Mesenchymal stem cell (in vitro differentiated cells and primary cell): Measurements from ENCODE around the gene SIAH3.

ENCODE experiments used
- DNase-seq: peaks from one replicate; pipeline ENCODE4 v3.0.0-alpha.2; 2013
- H2AFZ ChIP-seq: one replicate; pipeline ENCODE4 v1.6.1; 2013; ENCODE audit warnings: low read depth, mild to moderate bottlenecking, control low read depth, inconsistent platforms, low read length, moderate library complexity
- H2AK5ac ChIP-seq: 2 replicates; pipeline ENCODE4 v1.6.1; 2013; ENCODE audit warnings: low read length, moderate library complexity, mild to moderate bottlenecking, inconsistent platforms; ENCODE audit not compliant: severe bottlenecking
- H2BK120ac ChIP-seq: one replicate; pipeline ENCODE4 v1.6.1; 2013; ENCODE audit warnings: low read depth, mild to moderate bottlenecking, inconsistent platforms, low read length, moderate library complexity
- H2BK12ac ChIP-seq, 2 experiments: one replicate each; pipeline ENCODE4 v1.6.1; 2013; ENCODE audit warnings: inconsistent platforms in 2 of 2, low read length in 2 of 2, mild to moderate bottlenecking in 2 of 2, moderate library complexity in 2 of 2, control low read depth in 1 of 2
- H2BK15ac ChIP-seq: one replicate; pipeline ENCODE4 v1.6.1; 2013; ENCODE audit warnings: mild to moderate bottlenecking, low read depth, inconsistent platforms; ENCODE audit not compliant: poor library complexity, severe bottlenecking
- H2BK5ac ChIP-seq: 2 replicates; pipeline ENCODE4 v1.6.1; 2013; ENCODE audit warnings: low read depth, mild to moderate bottlenecking, low read length, control low read depth, inconsistent platforms; ENCODE audit not compliant: poor library complexity, severe bottlenecking
- H3K14ac ChIP-seq, 2 experiments: one replicate each; pipeline ENCODE4 v1.6.1; 2013; ENCODE audit warnings: inconsistent platforms in 2 of 2, low read length in 2 of 2, control low read depth in 1 of 2, mild to moderate bottlenecking in 1 of 2, moderate library complexity in 1 of 2
- H3K18ac ChIP-seq, 2 experiments: one replicate each; pipeline ENCODE4 v1.6.1; 2013; ENCODE audit warnings: inconsistent platforms in 2 of 2, low read length in 2 of 2, control low read depth in 1 of 2, low read depth in 1 of 2, mild to moderate bottlenecking in 1 of 2
- H3K23ac ChIP-seq, 2 experiments: one replicate each; pipeline ENCODE4 v1.6.1; 2013; ENCODE audit warnings: inconsistent platforms in 2 of 2, low read length in 2 of 2, mild to moderate bottlenecking in 2 of 2, moderate library complexity in 2 of 2, control low read depth in 1 of 2
- H3K27ac ChIP-seq: 2 replicates; pipeline ENCODE4 v1.5.1; 2013; ENCODE audit warnings: mild to moderate bottlenecking, moderate library complexity, low read length, control low read depth, inconsistent platforms; ENCODE audit not compliant: poor library complexity, severe bottlenecking
- H3K27me3 ChIP-seq, 2 experiments: 2 replicates each; pipeline versions ENCODE4 v1.6.1 to v1.7.0; 2013; ENCODE audit warnings: low read length in 2 of 2, mild to moderate bottlenecking in 2 of 2, moderate library complexity in 2 of 2, control low read depth in 1 of 2, inconsistent platforms in 1 of 2; ENCODE audit not compliant: control insufficient read depth in 1 of 2, insufficient read depth in 1 of 2
- H3K36me3 ChIP-seq, 2 experiments: 2 replicates each; pipeline versions ENCODE4 v1.6.1 to v1.7.0; 2013; ENCODE audit warnings: low read length in 2 of 2, control low read depth in 1 of 2, inconsistent platforms in 1 of 2, low read depth in 1 of 2, mild to moderate bottlenecking in 1 of 2; ENCODE audit not compliant: insufficient read depth in 2 of 2, control insufficient read depth in 1 of 2
- H3K4ac ChIP-seq, 2 experiments: one replicate each; pipeline ENCODE4 v1.6.1; 2013; ENCODE audit warnings: inconsistent platforms in 2 of 2, low read length in 2 of 2, mild to moderate bottlenecking in 2 of 2, moderate library complexity in 2 of 2, control low read depth in 1 of 2, low read depth in 1 of 2
- H3K4me1 ChIP-seq: 2 replicates; pipeline ENCODE4 v1.6.1; 2013; ENCODE audit warnings: low read depth, low read length, control low read depth; ENCODE audit not compliant: control insufficient read depth, insufficient read depth
- H3K4me2 ChIP-seq: 2 replicates; pipeline ENCODE4 v1.6.1; 2013; ENCODE audit warnings: low read length, mild to moderate bottlenecking, inconsistent platforms; ENCODE audit not compliant: poor library complexity, severe bottlenecking
- H3K4me3 ChIP-seq, 2 experiments: 2 replicates each; pipeline versions ENCODE4 v1.5.1 to v1.7.0; 2013; ENCODE audit warnings: low read length in 2 of 2, mild to moderate bottlenecking in 2 of 2, control low read depth in 1 of 2, low read depth in 1 of 2; ENCODE audit not compliant: insufficient read depth in 1 of 2
- H3K79me1 ChIP-seq: replicated peaks from 2 replicates; pipeline ENCODE4 v1.6.1; 2013; ENCODE audit warnings: mild to moderate bottlenecking, control low read depth, low read length, inconsistent platforms; ENCODE audit not compliant: poor library complexity, severe bottlenecking
- H3K9ac ChIP-seq: 2 replicates; pipeline ENCODE4 v1.7.0; 2013; ENCODE audit warnings: mild to moderate bottlenecking, low read length, moderate library complexity
- H3K9me3 ChIP-seq: 2 replicates; pipeline ENCODE4 v1.7.0; 2013; ENCODE audit warnings: mild to moderate bottlenecking, low read length; ENCODE audit not compliant: control insufficient read depth
- H4K8ac ChIP-seq: one replicate; pipeline ENCODE4 v1.6.1; 2013; ENCODE audit warnings: inconsistent platforms, mild to moderate bottlenecking, low read length, moderate library complexity
- H4K91ac ChIP-seq: one replicate; pipeline ENCODE4 v1.6.1; 2013; ENCODE audit warnings: mild to moderate bottlenecking, low read length, inconsistent platforms
- WGBS: methylation state at CpG from one replicate; pipeline ENCODE4 v1.1.7; 2013; ENCODE audit warnings: mixed read lengths; 5-methylcytosine and 5-hydroxymethylcytosine counted together

SIAH3 gene

GRCh38 chr13:45775401-45775963 lies 76.1 kb downstream of the SIAH3 start:
- Histone ChIP-seq H3K18ac (no peak overlapping the region), H2AFZ (no peak overlapping the region), H3K27ac (no peak overlapping the region), H3K4me1 (no peaks in the 10 kb centered on the region), H3K4me2 (no peak overlapping the region), H3K36me3 (no peaks in the 10 kb centered on the region), H2BK12ac (no peak overlapping the region), H2AK5ac (no peak overlapping the region), H3K79me1 (no peaks in the 10 kb centered on the region), H4K8ac (no peak overlapping the region), H2BK120ac (no peak overlapping the region), H3K14ac (no peak overlapping the region), H2BK15ac (no peak overlapping the region), H4K91ac (no peak overlapping the region), H3K9me3 (no peaks in the 10 kb centered on the region), H3K9ac (no peak overlapping the region), H3K4ac (no peak overlapping the region), H3K4me3 (no peak overlapping the region), H3K27me3 (peaks cover 36 to 46% of the 10 kb centered on the region in 2 experiments), H3K23ac (no peak overlapping the region), H2BK5ac (no peak overlapping the region)
- 64% methylated on average over 3 of the region's 3 CpGs for WGBS
- DNase-seq: no peak

- Histone ChIP-seq H4K91ac (no peak overlapping the region), H3K4me2 (no peak overlapping the region)
- WGBS: 98% methylated on average over 3 of the region's 3 CpGs
Measured at GRCh38 chr13:45773944-45774343, 77.6 kb downstream of the SIAH3 start.

GRCh38 chr13:45773236-45773635 lies 78.3 kb downstream of the SIAH3 start:
- no peak overlapping the region for H2AFZ ChIP-seq
- H3K4me1 ChIP-seq: no peaks in the 10 kb centered on the region
- H2AK5ac ChIP-seq: no peak overlapping the region
- 67% methylated on average over 1 of the region's 2 CpGs for WGBS
- no peak overlapping the region for H3K4ac ChIP-seq
- H3K27ac ChIP-seq: no peak overlapping the region
- H3K23ac ChIP-seq: no peak overlapping the region
- H3K36me3 ChIP-seq: no peaks in the 10 kb centered on the region
- peaks cover 56 to 62% of the 10 kb centered on the region in 2 experiments for H3K27me3 ChIP-seq
- no peak overlapping the region for H3K18ac ChIP-seq
- no peak overlapping the region for H3K14ac ChIP-seq
- no peak overlapping the region for H4K8ac ChIP-seq
- H2BK5ac ChIP-seq: no peak overlapping the region
- H2BK15ac ChIP-seq: no peak overlapping the region
- no peak overlapping the region for H3K9ac ChIP-seq
- no peaks in the 10 kb centered on the region for H3K79me1 ChIP-seq
- no peak overlapping the region for H2BK12ac ChIP-seq
- DNase-seq: peak; percentile 80
- no peak overlapping the region for H2BK120ac ChIP-seq
- no peaks in the 10 kb centered on the region for H3K9me3 ChIP-seq
- no peak overlapping the region for H3K4me3 ChIP-seq
- H4K91ac ChIP-seq: no peak overlapping the region
- no peak overlapping the region for H3K4me2 ChIP-seq

More at GRCh38 chr13:45773944-45774343, 77.6 kb downstream of the SIAH3 start:
- Histone ChIP-seq H2AK5ac (no peak overlapping the region), H2BK5ac (no peak overlapping the region), H2AFZ (peak overlapping the region; percentile 65), H3K18ac (no peak overlapping the region), H3K4ac (no peak overlapping the region), H2BK12ac (peak overlapping the region in 1 of 2 experiments; percentile 74), H3K14ac (no peak overlapping the region), H3K9me3 (no peaks in the 10 kb centered on the region), H2BK15ac (no peak overlapping the region), H3K23ac (no peak overlapping the region), H3K4me1 (no peaks in the 10 kb centered on the region), H2BK120ac (no peak overlapping the region), H3K79me1 (no peaks in the 10 kb centered on the region), H3K36me3 (no peaks in the 10 kb centered on the region), H3K27me3 (peaks cover 52 to 61% of the 10 kb centered on the region in 2 experiments), H3K4me3 (no peak overlapping the region), H3K27ac (no peak overlapping the region), H3K9ac (no peak overlapping the region), H4K8ac (no peak overlapping the region)
- no peak for DNase-seq

- Histone ChIP-seq H2BK15ac (no peak overlapping the region), H2BK5ac (no peak overlapping the region), H3K79me1 (no peaks in the 10 kb centered on the region), H2BK12ac (no peak overlapping the region), H3K9ac (no peak overlapping the region), H3K27me3 (peaks cover 51 to 57% of the 10 kb centered on the region in 2 experiments), H3K4me2 (no peak overlapping the region), H3K27ac (no peak overlapping the region), H4K91ac (no peak overlapping the region), H3K18ac (no peak overlapping the region), H3K4me1 (no peaks in the 10 kb centered on the region), H3K23ac (no peak overlapping the region), H3K9me3 (no peaks in the 10 kb centered on the region), H3K4ac (no peak overlapping the region), H2AFZ (no peak overlapping the region), H3K4me3 (no peak overlapping the region), H3K14ac (no peak overlapping the region), H2AK5ac (no peak overlapping the region), H2BK120ac (no peak overlapping the region), H4K8ac (no peak overlapping the region), H3K36me3 (no peaks in the 10 kb centered on the region)
- no peak for DNase-seq
- 100% methylated on average over 2 of the region's 2 CpGs for WGBS
Measured at GRCh38 chr13:45770886-45771285, 80.7 kb downstream of the SIAH3 start.
